Naive thymus-derived CD4-positive, alpha-beta T cell (primary cell): Measurements from ENCODE around the gene MUSK. TPM values are rescaled to one million over a fixed set of nuclear protein-coding genes. Genes with fewer than 3 reads are reported as not detected.

Experiments
- ATAC-seq: fragments of 150-1000 bp; cut with Tn5 transposase; 2 replicates; pipeline ENCODE4 v1.10.0; 2021; ENCODE audit warnings: mild to moderate bottlenecking, moderate library complexity
- CTCF ChIA-PET: fragments of 350-600 bp; sonication (Branson Sonifier 250); formaldehyde crosslinking; loops from one replicate; lab custom pipeline; 2021; ENCODE audit warnings: antibody characterized with exemption; lab: Charles Lee
- POLR2A ChIA-PET: fragments of 350-600 bp; sonication (Branson Sonifier 250); formaldehyde crosslinking; loops from one replicate; lab custom pipeline; 2021; ENCODE audit warnings: antibody characterized with exemption, inconsistent platforms; lab: Charles Lee
- DNase-seq, 9 donors: peaks; one replicate each; pipeline versions ENCODE4 v3.0.0 to v3.0.0-alpha.2; 2020 to 2022; ENCODE audit warnings: mixed read lengths in 1 of 9
- H3K27ac ChIP-seq: one replicate; pipeline ENCODE4 v1.7.0; 2013; ENCODE audit warnings: mild to moderate bottlenecking, low read depth, low read length, moderate library complexity
- H3K27me3 ChIP-seq, 2 donors: one replicate each; pipeline ENCODE4 v1.7.0; 2013; ENCODE audit warnings: low read length in 2 of 2, mild to moderate bottlenecking in 2 of 2, moderate library complexity in 2 of 2; ENCODE audit not compliant: control insufficient read depth in 2 of 2, insufficient read depth in 2 of 2
- H3K36me3 ChIP-seq, 3 experiments: 1 replicate in 2 of 3; 2 replicates in 1 of 3; pipeline ENCODE4 v1.7.0; 2013; ENCODE audit warnings: low read length in 3 of 3, mild to moderate bottlenecking in 3 of 3, moderate library complexity in 1 of 3; ENCODE audit not compliant: insufficient read depth in 3 of 3, control insufficient read depth in 2 of 3
- H3K4me1 ChIP-seq, 2 donors: one replicate each; pipeline ENCODE4 v1.7.0; 2013; ENCODE audit warnings: low read length in 2 of 2, mild to moderate bottlenecking in 2 of 2, moderate library complexity in 1 of 2; ENCODE audit not compliant: control insufficient read depth in 2 of 2, insufficient read depth in 2 of 2
- H3K4me3 ChIP-seq: 2 replicates; pipeline ENCODE4 v1.7.0; 2013; ENCODE audit warnings: mild to moderate bottlenecking, low read length
- H3K9me3 ChIP-seq, 3 experiments: 1 replicate in 2 of 3; 2 replicates in 1 of 3; pipeline ENCODE4 v1.7.0; 2013; ENCODE audit warnings: low read length in 3 of 3; ENCODE audit not compliant: control insufficient read depth in 2 of 3
- H3K27ac Mint-ChIP-seq, 9 donors: one replicate each; pipeline ENCODE4 v1.8.0; 2020 to 2022; ENCODE audit warnings: mixed read lengths in 9 of 9, mild to moderate bottlenecking in 8 of 9, moderate library complexity in 5 of 9, inconsistent platforms in 2 of 9
- H3K27me3 Mint-ChIP-seq, 5 donors: one replicate each; pipeline ENCODE4 v1.8.0; 2021 to 2022; ENCODE audit warnings: mixed read lengths in 5 of 5, mild to moderate bottlenecking in 1 of 5
- H3K36me3 Mint-ChIP-seq, 5 donors: one replicate each; pipeline ENCODE4 v1.8.0; 2020 to 2022; ENCODE audit warnings: mixed read lengths in 5 of 5, mild to moderate bottlenecking in 3 of 5, inconsistent platforms in 1 of 5
- H3K4me1 Mint-ChIP-seq, 7 donors: one replicate each; pipeline ENCODE4 v1.8.0; 2020 to 2022; ENCODE audit warnings: mixed read lengths in 7 of 7, mild to moderate bottlenecking in 3 of 7, inconsistent platforms in 1 of 7
- H3K4me3 Mint-ChIP-seq, 10 donors: one replicate each; pipeline ENCODE4 v1.8.0; 2020 to 2022; ENCODE audit warnings: mild to moderate bottlenecking in 10 of 10, mixed read lengths in 10 of 10, moderate library complexity in 6 of 10, inconsistent platforms in 2 of 10
- H3K9me3 Mint-ChIP-seq, 11 donors: one replicate each; pipeline ENCODE4 v1.8.0; 2020 to 2022; ENCODE audit warnings: mixed read lengths in 11 of 11, mild to moderate bottlenecking in 4 of 11, inconsistent platforms in 1 of 11, moderate library complexity in 1 of 11
- intact Hi-C, 2 donors: fragments of 100-400 bp; cut with micrococcal nuclease; formaldehyde crosslinking; loops; one replicate each; pipeline ENCODE4 v1.15.1; 2023
- polyA plus RNA-seq, 2 donors: library from polyadenylated mRNA; unstranded; fragments of 300-500 nt; fragmentation: Illumina TruSeq; gene quantifications; one replicate each; pipeline ENCODE4 v1.2.3, GENCODE V29; 2021
- total RNA-seq, 6 experiments: library from RNA in 5 of 6; stranded (reverse) in 5 of 6; gene quantifications; 1 replicate in 5 of 6; 2 replicates in 1 of 6; pipeline ENCODE4 v1.2.3 and lab custom pipeline; 2021 to 2026

The MUSK gene
- not detected for total RNA-seq
- polyA plus RNA-seq, result not detected
- not detected for total RNA-seq (lab: John Stamatoyannopoulos, UW)

- Mint-ChIP-seq H3K4me3 (no peak within 1 kb of the TSS), H3K36me3 (no peaks in the 10 kb centered on the region), H3K9me3 (peaks cover 0 to 8% (median 0%) of the 10 kb centered on the region in 11 donors), H3K27me3 (no peaks in the 10 kb centered on the region), H3K4me1 (no peaks in the 10 kb centered on the region), H3K27ac (no peak within 1 kb of the TSS)
- H3K36me3 ChIP-seq, result no peaks in the 10 kb centered on the region
- H3K27ac ChIP-seq, result no peak within 1 kb of the TSS
- H3K4me1 ChIP-seq, result no peaks in the 10 kb centered on the region
- DNase-seq (no peak), ATAC-seq (no peak)
- CTCF ChIA-PET, result no interaction called here
- H3K27me3 ChIP-seq, result no peaks in the 10 kb centered on the region
- H3K4me3 ChIP-seq, result no peak within 1 kb of the TSS
- no peaks in the 10 kb centered on the region for H3K9me3 ChIP-seq
- intact Hi-C loops, result no loop called here
- POLR2A ChIA-PET, result no interaction called here
Observed at GRCh38 chr9:110668570-110669167, at the start of gene MUSK. Gene MUSK (plus strand): TSS chr9:110668791. CDS start chr9:110668905, 114 bp downstream.

GRCh38 chr9:110619831-110620230 is 48.8 kb upstream of the MUSK start:
- Mint-ChIP-seq H3K4me1 (no peaks in the 10 kb centered on the region), H3K27me3 (peaks cover 0 to 4% (median 0%) of the 10 kb centered on the region in 5 donors), H3K4me3 (no peak overlapping the region), H3K9me3 (no peaks in the 10 kb centered on the region), H3K27ac (no peak overlapping the region), H3K36me3 (no peaks in the 10 kb centered on the region)
- ChIA-PET CTCF (no interaction called here), POLR2A (no interaction called here)
- Histone ChIP-seq H3K9me3 (no peaks in the 10 kb centered on the region), H3K27me3 (no peaks in the 10 kb centered on the region), H3K27ac (no peak overlapping the region), H3K4me3 (no peak overlapping the region), H3K36me3 (no peaks in the 10 kb centered on the region), H3K4me1 (no peaks in the 10 kb centered on the region)
- intact Hi-C loops, result loop anchor here in 1 of 2 donors (5.0 to 10.0 kb wide), 4 partner anchors 165 to 1175 kb away; no protein-coding TSS in a partner anchor
- DNase-seq, result no peak
- no peak for ATAC-seq

GRCh38 chr9:110620726-110621125 is 47.9 kb upstream of the MUSK start:
- ATAC-seq (no peak), DNase-seq (no peak)
- ChIA-PET POLR2A (no interaction called here), CTCF (no interaction called here)
- Histone ChIP-seq H3K9me3 (no peaks in the 10 kb centered on the region), H3K27me3 (no peaks in the 10 kb centered on the region), H3K36me3 (no peaks in the 10 kb centered on the region), H3K4me3 (no peak overlapping the region), H3K4me1 (no peaks in the 10 kb centered on the region), H3K27ac (no peak overlapping the region)
- H3K9me3 Mint-ChIP-seq, result no peaks in the 10 kb centered on the region
- H3K36me3 Mint-ChIP-seq, result no peaks in the 10 kb centered on the region
- H3K27ac Mint-ChIP-seq, result no peak overlapping the region
- intact Hi-C loops, result loop anchor here in 1 of 2 donors (5.0 to 10.0 kb wide), 4 partner anchors 166 to 1176 kb away; no protein-coding TSS in a partner anchor
- no peak overlapping the region for H3K4me3 Mint-ChIP-seq
- peaks cover 0 to 4% (median 0%) of the 10 kb centered on the region in 5 donors for H3K27me3 Mint-ChIP-seq
- no peaks in the 10 kb centered on the region for H3K4me1 Mint-ChIP-seq

- intact Hi-C loops, result loop anchor here in 1 of 2 donors (5.0 to 10.0 kb wide), 4 partner anchors 168 to 1178 kb away; no protein-coding TSS in a partner anchor
- Mint-ChIP-seq H3K27ac (no peak overlapping the region), H3K36me3 (no peaks in the 10 kb centered on the region), H3K4me3 (no peak overlapping the region), H3K4me1 (no peaks in the 10 kb centered on the region), H3K27me3 (no peaks in the 10 kb centered on the region), H3K9me3 (no peaks in the 10 kb centered on the region)
- DNase-seq (no peak), ATAC-seq (no peak)
- no peaks in the 10 kb centered on the region for H3K27me3 ChIP-seq
- POLR2A ChIA-PET, result no interaction called here
- no peaks in the 10 kb centered on the region for H3K36me3 ChIP-seq
- CTCF ChIA-PET, result interaction anchor here (1.2 kb wide), 1 partner anchor 439 kb away, joined by 3 read pairs; no protein-coding TSS in a partner anchor
- H3K27ac ChIP-seq, result no peak overlapping the region
- H3K4me3 ChIP-seq, result no peak overlapping the region
- H3K9me3 ChIP-seq, result no peaks in the 10 kb centered on the region
- no peaks in the 10 kb centered on the region for H3K4me1 ChIP-seq
Observed at GRCh38 chr9:110622368-110622767, 46.2 kb upstream of the MUSK start.

- intact Hi-C loops, result loop anchor here in 1 of 2 donors (1.0 to 10.0 kb wide), 5 partner anchors 169 to 1179 kb away; no protein-coding TSS in a partner anchor
- H3K36me3 ChIP-seq, result no peaks in the 10 kb centered on the region
- POLR2A ChIA-PET, result no interaction called here
- Mint-ChIP-seq H3K4me1 (no peaks in the 10 kb centered on the region), H3K27ac (no peak overlapping the region), H3K9me3 (no peaks in the 10 kb centered on the region), H3K27me3 (no peaks in the 10 kb centered on the region), H3K4me3 (peak overlapping the region in 1 of 10 donors; percentile 42), H3K36me3 (no peaks in the 10 kb centered on the region)
- H3K27ac ChIP-seq, result no peak overlapping the region
- ATAC-seq (no peak), DNase-seq (peak in 3 of 9 donors; percentile 3 to 16 (median 5))
- no peak overlapping the region for H3K4me3 ChIP-seq
- H3K27me3 ChIP-seq, result no peaks in the 10 kb centered on the region
- no peaks in the 10 kb centered on the region for H3K9me3 ChIP-seq
- CTCF ChIA-PET, result interaction anchor here (0.7 to 1.2 kb wide), 2 partner anchors 74 to 440 kb away, joined by 3 read pairs; no protein-coding TSS in a partner anchor
- no peaks in the 10 kb centered on the region for H3K4me1 ChIP-seq
Observed at GRCh38 chr9:110623462-110624025, 45.0 kb upstream of the MUSK start.

GRCh38 chr9:110626101-110626829 is 42.3 kb upstream of the MUSK start:
- H3K36me3 Mint-ChIP-seq, result no peaks in the 10 kb centered on the region
- intact Hi-C loops, result loop anchor here in 1 of 2 donors (10.0 kb wide), 2 partner anchors 171 to 1181 kb away; no protein-coding TSS in a partner anchor
- H3K4me1 ChIP-seq, result no peaks in the 10 kb centered on the region
- H3K27me3 ChIP-seq, result no peaks in the 10 kb centered on the region
- H3K36me3 ChIP-seq, result no peaks in the 10 kb centered on the region
- DNase-seq (no peak), ATAC-seq (no peak)
- ChIA-PET CTCF (no interaction called here), POLR2A (no interaction called here)
- H3K4me3 Mint-ChIP-seq, result no peak overlapping the region
- H3K4me1 Mint-ChIP-seq, result no peaks in the 10 kb centered on the region
- no peak overlapping the region for H3K27ac Mint-ChIP-seq
- no peaks in the 10 kb centered on the region for H3K27me3 Mint-ChIP-seq
- no peaks in the 10 kb centered on the region for H3K9me3 ChIP-seq
- H3K4me3 ChIP-seq, result no peak overlapping the region
- H3K9me3 Mint-ChIP-seq, result peaks cover 0 to 6% (median 0%) of the 10 kb centered on the region in 11 donors
- no peak overlapping the region for H3K27ac ChIP-seq
